LHCN-M2 (cell line): ENCODE results near the gene EFHC2. TPM values are rescaled to one million over a fixed set of nuclear protein-coding genes. Genes with fewer than 3 reads are reported as not detected.

Experiments
- DNase-seq: peaks from one replicate; pipeline ENCODE4 v3.0.0-alpha.2; 2012; ENCODE audit warnings: low read depth
- total RNA-seq: library from RNA; depleted of rRNA; stranded (reverse); fragments of >200 nt; gene quantifications from 2 replicates; pipeline ENCODE4 v1.2.3, GENCODE V29; 2014; rRNA removed

Gene EFHC2
- total RNA-seq, 1 experiment from 2014 or later, result 0.17 TPM

- peak; percentile 57 for DNase-seq
Measured at GRCh38 chrX:44152852-44153251, 190.6 kb downstream of the EFHC2 start.

- no peak for DNase-seq
Measured at GRCh38 chrX:44147130-44147529, 196.3 kb downstream of the EFHC2 start.

- DNase-seq, result no peak
Measured at GRCh38 chrX:44144177-44144945, 199.1 kb downstream of the EFHC2 start.

GRCh38 chrX:44143061-44143602 lies 200.3 kb downstream of the EFHC2 start:
- peak; percentile 9 for DNase-seq

GRCh38 chrX:44130189-44130588 lies 213.3 kb downstream of the EFHC2 start:
- DNase-seq, result no peak

- no peak for DNase-seq
Measured at GRCh38 chrX:44113337-44113736, 230.1 kb downstream of the EFHC2 start.

- no peak for DNase-seq
Measured at GRCh38 chrX:44106864-44107263, 236.6 kb downstream of the EFHC2 start.

- peak; percentile 10 for DNase-seq
Measured at GRCh38 chrX:44105228-44105913, 238.1 kb downstream of the EFHC2 start.

- DNase-seq, result no peak
Measured at GRCh38 chrX:44104699-44105098, 238.8 kb downstream of the EFHC2 start.

- no peak for DNase-seq
Measured at GRCh38 chrX:44101281-44101680, 242.2 kb downstream of the EFHC2 start.

- DNase-seq, result no peak
Measured at GRCh38 chrX:44099366-44099765, 244.1 kb downstream of the EFHC2 start.

Other genes with a start within 250 kb of the EFHC2 start
- gene FUNDC1, start 199.2 kb upstream of the EFHC2 start, total RNA-seq, result 16.5 and 22.2 TPM in 2 replicates